ENCODE data around the gene ANO3.
A peak's percentile ranks its signal among the peaks of the same experiment; 100 is the strongest.

The ANO3 gene

DNA sequence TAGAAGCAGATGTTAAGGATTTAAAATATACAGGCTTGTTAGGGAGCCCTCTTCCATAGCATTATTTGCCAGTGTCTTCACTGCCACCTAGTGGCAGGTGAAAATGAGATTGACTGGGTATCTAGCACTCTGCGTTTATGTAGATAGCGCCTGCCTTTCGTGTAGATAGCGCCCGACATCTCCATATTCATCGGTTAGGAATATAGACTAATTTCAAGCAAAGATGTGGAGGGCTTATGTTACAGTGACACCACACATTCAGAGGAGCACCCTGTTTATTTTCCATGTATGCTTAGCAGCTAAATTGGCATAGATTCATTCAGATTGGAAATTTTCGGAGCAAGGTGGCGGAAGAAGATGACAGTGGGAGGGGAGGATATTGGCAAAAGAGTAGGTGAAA is 318.0 kb downstream of the ANO3 start:
- peak; percentile 36 for DNase-seq

DNA sequence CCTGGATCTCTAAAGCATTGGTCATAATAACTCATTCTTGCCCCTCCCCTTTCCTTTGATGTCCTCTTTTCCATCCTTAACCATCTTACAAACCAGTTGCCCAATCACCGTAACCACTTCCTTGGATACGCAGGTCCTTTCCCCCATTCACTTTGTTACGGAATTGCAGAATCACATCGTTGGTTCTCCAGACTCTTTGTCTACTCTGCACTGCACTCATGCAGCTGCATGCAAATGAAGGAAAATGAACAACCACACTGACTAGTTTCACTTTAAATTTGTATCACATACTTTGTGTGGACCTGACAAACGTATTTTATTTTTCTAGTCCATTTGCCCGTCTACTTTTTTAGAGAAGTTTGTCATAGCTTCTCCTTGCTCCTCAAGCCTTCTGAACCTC is 320.0 kb downstream of the ANO3 start:
- no peak for DNase-seq

DNA sequence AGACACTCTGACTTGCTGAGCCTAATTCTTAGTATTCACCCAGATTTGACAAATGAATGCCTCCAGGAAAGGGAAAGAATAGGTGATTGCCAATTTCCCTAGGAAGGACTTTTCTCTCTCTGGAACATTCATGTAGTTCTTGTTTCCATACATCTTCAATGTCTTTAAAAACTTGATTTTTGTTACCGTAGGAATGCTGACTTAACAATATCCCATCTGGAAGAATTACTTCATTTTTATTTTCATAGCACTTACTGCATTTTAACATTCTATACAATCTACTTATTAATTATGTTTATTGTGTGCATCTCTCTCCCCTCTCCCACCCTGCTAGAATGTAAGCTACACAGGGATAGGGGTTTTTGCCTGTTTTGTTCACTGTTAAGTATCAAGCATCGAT is 323.4 kb downstream of the ANO3 start:
- DNase-seq: no peak

- no peak for DNase-seq
Observed at GRCh38 chr11:26662916-26663315, 331.0 kb downstream of the ANO3 start.

GRCh38 chr11:26665036-26665435 is 333.1 kb downstream of the ANO3 start:
- no peak for DNase-seq

GRCh38 chr11:26665946-26666345 is 334.0 kb downstream of the ANO3 start:
- DNase-seq: no peak

DNA sequence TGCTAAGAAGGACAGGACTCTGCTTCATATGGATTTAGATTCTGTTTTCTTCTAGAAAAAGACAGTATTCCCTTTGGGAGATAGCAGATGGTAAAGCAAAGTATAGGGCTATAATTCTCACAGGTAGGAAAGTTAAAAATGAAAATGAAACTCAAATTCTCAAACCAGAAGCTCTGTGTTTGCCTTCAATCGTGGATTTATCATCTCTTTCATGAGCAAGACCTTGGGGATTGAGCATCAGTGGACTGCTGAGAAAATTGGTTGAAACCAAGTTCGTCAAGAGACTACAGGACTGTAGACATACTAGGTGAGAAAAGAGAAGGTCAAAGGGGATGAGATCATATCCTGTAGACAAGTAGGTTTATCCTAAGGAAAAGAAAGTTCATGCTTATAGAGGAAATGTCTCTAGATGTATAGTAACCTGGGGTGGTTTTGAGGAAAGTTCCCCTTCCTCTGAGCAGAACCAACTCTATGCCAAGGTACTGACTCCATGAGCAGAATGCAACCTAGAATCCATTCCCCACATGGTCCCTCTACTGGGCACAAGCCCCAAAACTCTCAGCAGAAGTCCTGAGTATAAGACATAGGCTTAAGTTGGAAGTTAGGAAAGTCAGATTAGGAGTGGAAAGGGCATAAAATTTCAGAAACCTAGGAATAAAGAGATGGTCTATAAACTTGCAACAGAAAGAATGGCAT is 343.5 kb downstream of the ANO3 start:
- no peak for DNase-seq

DNA sequence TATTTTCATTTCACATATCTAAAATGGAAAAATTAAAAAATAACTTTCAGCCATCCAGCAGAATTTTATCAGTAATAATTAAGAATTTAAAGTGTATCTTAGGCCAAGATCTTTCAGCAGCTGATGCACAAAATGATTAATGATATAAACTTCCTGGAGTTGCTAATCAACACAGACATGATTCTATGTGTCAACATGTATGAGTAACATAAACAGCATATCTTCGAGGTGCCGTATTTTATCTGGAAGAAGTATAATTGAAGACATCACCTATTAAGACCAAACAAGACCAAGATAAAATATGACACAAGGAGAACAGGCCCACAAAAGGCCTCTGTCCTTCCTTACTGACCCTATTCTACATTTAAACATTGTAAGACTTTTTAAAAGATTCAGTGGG is 344.7 kb downstream of the ANO3 start:
- no peak for DNase-seq

DNA sequence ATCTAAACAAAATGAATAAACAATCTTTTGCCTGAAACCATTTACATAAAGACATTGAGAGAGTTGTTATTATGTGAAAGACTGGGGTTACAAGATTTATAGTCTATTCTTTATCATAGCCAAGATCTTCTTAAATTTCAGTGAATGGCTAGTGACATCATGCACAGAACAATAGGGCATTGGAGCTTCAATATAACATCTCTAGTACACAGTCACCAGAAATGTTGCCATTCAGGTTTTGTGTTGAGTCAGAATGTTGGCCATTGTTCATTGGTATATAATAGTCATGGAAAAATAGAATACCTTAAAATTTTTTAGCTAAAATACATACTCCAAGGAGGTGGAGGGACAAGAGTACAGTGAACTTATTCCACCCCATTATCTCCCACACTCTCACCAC is 345.6 kb downstream of the ANO3 start:
- DNase-seq: no peak

DNA sequence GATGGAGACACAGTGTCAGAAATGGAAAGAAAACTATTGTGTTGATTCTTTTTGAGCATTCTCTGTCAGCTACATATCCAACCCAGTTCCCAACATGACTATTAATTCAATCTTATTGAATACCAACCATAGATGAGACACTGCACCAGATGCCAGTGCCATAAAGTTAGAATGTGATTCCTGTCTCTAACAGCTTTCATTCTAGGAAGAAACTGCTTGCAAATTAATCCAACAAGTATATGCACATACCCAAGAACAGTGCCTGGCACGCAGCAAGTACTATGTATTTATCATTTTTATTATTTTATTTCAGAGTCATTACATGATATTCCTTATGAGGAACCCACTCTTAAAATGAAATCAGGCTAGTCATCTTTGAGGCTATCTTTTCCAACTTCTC is 355.4 kb downstream of the ANO3 start:
- no peak for DNase-seq

DNA sequence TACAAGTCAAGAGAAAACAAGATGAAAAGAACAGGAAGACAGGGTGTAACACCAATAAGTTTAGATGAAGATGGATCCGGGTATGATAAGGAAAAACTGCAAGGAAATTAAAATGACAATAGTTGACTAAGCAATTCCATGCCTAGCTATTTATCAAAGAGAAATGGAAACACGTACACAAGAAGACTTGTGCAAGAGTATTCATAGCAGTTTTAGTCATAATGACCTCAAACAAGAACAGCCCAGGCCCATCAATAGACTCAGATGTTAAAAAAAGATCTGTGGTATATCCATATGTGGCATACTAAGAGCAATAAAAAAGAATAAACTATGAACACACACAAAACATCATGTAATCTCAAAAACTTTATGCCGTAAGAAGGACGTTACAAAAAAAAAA is 356.8 kb downstream of the ANO3 start:
- no peak for DNase-seq

DNA sequence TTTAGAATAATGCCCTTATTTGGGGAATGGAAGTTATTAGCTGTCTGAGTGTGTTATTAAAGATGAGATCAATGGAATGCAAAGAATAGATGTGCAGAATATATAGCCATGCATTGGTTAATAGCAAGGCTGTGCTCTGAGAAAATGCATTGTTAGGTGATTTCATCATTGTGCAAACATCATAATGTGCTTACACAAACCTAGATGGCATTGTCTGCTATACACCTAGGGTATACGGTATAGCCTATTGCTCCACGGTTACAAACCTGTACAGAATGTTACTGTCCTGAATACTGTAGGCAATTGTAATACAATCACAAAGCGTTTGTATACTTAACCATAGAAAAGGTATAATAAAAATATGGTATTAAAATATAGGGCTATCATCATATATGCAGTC is 364.4 kb downstream of the ANO3 start:
- DNase-seq: no peak

- DNase-seq: no peak
Observed at GRCh38 chr11:26698224-26698623, 366.3 kb downstream of the ANO3 start.

GRCh38 chr11:26700574-26701235 is 368.8 kb downstream of the ANO3 start:
- no peak for DNase-seq

- DNase-seq: no peak
Observed at GRCh38 chr11:26702406-26702805, 370.5 kb downstream of the ANO3 start.

DNA sequence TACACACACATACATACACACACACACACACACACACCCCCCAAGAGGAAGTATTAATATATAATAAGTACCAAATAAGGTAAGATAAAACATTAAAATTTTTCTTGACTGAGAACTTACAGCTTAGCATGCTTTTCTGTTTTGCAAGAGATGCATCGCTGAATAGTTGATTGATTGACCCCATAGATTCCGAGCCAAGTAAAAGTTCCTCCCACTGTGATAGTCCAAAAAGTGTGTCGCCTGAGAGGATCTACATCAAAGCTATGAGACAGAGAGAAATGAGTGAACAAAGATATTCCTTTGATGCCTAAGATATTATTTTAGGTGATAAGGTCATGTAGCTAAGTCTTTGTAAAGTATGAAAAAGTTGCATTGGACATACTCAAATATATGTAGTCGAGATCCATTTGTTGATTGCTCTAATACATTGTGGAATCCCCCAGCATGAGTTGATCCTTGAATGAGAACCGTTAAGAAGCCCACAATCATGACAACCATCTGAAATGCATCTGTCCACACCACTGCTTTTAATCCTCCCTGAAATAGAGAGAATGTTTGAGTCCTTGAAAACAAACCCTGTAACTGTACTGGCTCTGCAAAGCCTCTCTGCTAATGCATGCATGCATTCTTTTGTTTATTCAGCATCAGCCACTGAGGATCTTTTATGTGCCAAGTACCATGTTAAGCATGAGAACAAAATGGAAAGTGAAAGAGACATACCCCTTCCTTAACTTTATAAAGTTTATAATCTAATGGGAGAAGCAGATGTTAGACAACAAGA is 371.7 kb downstream of the ANO3 start:
- DNase-seq: no peak

DNA sequence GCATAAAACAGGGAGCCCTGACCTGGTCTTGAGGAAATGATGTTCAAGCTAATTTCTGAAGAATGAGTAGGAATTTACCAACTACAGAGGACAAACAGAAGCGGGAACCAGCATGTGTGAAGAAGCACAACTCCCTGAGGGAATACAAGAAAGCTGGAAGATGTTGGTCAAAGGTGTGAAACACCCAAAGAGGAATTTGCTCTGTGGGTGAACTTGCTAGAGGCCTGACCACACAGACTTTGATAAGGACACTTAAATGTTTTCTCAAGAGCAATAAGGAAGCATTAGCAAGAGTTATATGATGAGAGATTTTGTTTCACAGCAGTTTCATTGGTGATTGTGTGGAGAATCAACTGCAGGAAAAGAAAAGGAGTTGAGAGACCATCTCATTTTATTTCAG is 372.3 kb downstream of the ANO3 start:
- DNase-seq: no peak

DNA sequence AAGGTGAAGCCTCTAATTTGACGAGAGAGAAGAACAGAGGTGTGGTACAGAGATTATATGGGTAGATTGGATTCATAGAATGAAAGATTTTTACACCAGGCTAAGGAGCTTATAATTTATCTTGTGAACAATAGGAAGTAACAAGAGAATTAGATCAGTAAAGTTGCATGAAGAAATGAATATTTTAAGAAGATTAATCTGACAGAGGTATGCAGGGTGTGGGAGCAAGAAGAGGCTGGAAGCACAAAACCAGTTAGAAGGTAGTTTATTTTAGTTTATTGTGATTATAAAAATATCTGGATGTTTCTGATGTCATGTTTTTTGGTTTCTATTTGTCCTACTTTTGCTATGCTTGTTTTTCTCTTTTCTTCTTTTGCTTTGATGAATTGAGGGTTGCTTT is 374.3 kb downstream of the ANO3 start:
- no peak for DNase-seq

GRCh38 chr11:26708736-26709456 is 377.0 kb downstream of the ANO3 start:
- DNase-seq: no peak

GRCh38 chr11:26710489-26710888 is 378.6 kb downstream of the ANO3 start:
- DNase-seq: no peak

GRCh38 chr11:26712497-26712896 is 380.6 kb downstream of the ANO3 start:
- DNase-seq: no peak

All from NCI-H1436 (cell line).